ENCODE results near the gene CR1L. TPM values are rescaled to one million over a fixed set of nuclear protein-coding genes. Genes with fewer than 3 reads are reported as not detected.

The CR1L gene
- total and polyA plus RNA-seq, 2 of the 8 experiments (the other 6 are each of a cell fraction or from before 2014, with no cell fraction given), result 0.39 TPM; not detected in 1

- 87% methylated on average over 9 of the region's 9 CpGs; no CpG with 5 or more reads in 1 of the 2 experiments for WGBS, 2 experiments (ENCODE audit: extremely low coverage in 1 of 2, insufficient coverage in 1 of 2, insufficient read length in 1 of 2, insufficient replicate concordance in 2 of 2, low coverage in 1 of 2, low lambda C conversion rate in 2 of 2, missing lambda C conversion rate in 1 of 2)
- no peak for FAIRE-seq
Measured at GRCh38 chr1:207658904-207659485, 14.1 kb downstream of the CR1L start.

More at GRCh38 chr1:207658904-207659485, 14.1 kb downstream of the CR1L start:
- H3K14ac ChIP-seq (ENCODE audit: insufficient read length), result no peak overlapping the region
- H4K91ac ChIP-seq (replicated peaks; ENCODE audit: insufficient read length, low read length), result no peak overlapping the region
- no peak overlapping the region for H2BK12ac ChIP-seq (ENCODE audit: low read depth, low read length)
- no peaks in the 10 kb centered on the region for H3K4me1 ChIP-seq (replicated peaks in 1 of 4; ENCODE audit: control insufficient read depth in 3 of 4, insufficient read depth in 4 of 4, low read length in 3 of 4)
- H3K9me3 ChIP-seq (ENCODE audit: insufficient read depth in 2 of 2, low read depth in 1 of 2, low read length in 1 of 2), result peaks cover 3 to 18% of the 10 kb centered on the region in 2 experiments; a peak in 2 of 4 replicates
- H3K36me3 ChIP-seq (ENCODE audit: control insufficient read depth in 2 of 4, insufficient read depth in 4 of 4, low read length in 3 of 4), result peaks cover 0 to under 1% (median 0%) of the 10 kb centered on the region in 4 experiments; a peak in 1 of 8 replicates
- no peak overlapping the region for H3K4me2 ChIP-seq (ENCODE audit: insufficient read depth in 1 of 2, low read depth in 2 of 2, low read length in 2 of 2)
- ChIA-PET POLR2A (ENCODE audit: partially characterized antibody) (no interaction called here), CTCF (ENCODE audit: partially characterized antibody) (interaction anchor here (0.9 to 2.4 kb wide), 8 partner anchors 9 to 159 kb away, joined by 3 to 12 read pairs (median 4); no protein-coding TSS in a partner anchor)
- H3K23ac ChIP-seq (ENCODE audit: insufficient read length), result no peak overlapping the region
- H4K5ac ChIP-seq (ENCODE audit: insufficient read length, low read depth, low read length), result no peak overlapping the region
- no peak overlapping the region for H2BK15ac ChIP-seq (ENCODE audit: low read length)
- no peaks in the 10 kb centered on the region for H3K23me2 ChIP-seq (ENCODE audit: low read depth, low read length)
- H2BK120ac ChIP-seq (replicated peaks; ENCODE audit: low read depth, low read length), result no peak overlapping the region
- no peak for TF ChIP-seq EGR1 (IDR thresholded peaks at IDR 0.05; ENCODE audit: borderline replicate concordance, low read depth, low read length)
- TF ChIP-seq SUZ12 (IDR thresholded peaks at IDR 0.05; ENCODE audit: low read length), result no peak
- no peak for TF ChIP-seq MAFK (IDR thresholded peaks at IDR 0.05; ENCODE audit: low read depth, low read length)
- TF ChIP-seq ASH2L (IDR thresholded peaks at IDR 0.05; ENCODE audit: low read length), result no peak
- no peak for TF ChIP-seq FOSL1 (IDR thresholded peaks at IDR 0.05; ENCODE audit: insufficient read depth, low read depth, low read length)
- no peak for TF ChIP-seq EZH2 (IDR thresholded peaks at IDR 0.05; ENCODE audit: low read depth, low read length, severe bottlenecking)
- no peak for TF ChIP-seq POLR2A (IDR thresholded peaks at IDR 0.05; ENCODE audit: control extremely low read depth in 1 of 2, low read depth in 2 of 2, low read length in 2 of 2)
- no peak for TF ChIP-seq SAP30 (IDR thresholded peaks at IDR 0.05; ENCODE audit: insufficient read depth, insufficient replicate concordance, low read length)
- no peak for TF ChIP-seq HDAC6 (IDR thresholded peaks at IDR 0.05; ENCODE audit: low read depth, low read length)
- TF ChIP-seq CHD1 (IDR thresholded peaks at IDR 0.05; ENCODE audit: low read depth, low read length), result no peak
- TF ChIP-seq TBP (IDR thresholded peaks at IDR 0.05; ENCODE audit: low read depth, low read length), result no peak
- no peak for TF ChIP-seq TAF1 (IDR thresholded peaks at IDR 0.05; ENCODE audit: low read depth, low read length)
- H3K27ac ChIP-seq (ENCODE audit: low read depth, low read length), result no peak overlapping the region
- H3K56ac ChIP-seq (replicated peaks; ENCODE audit: insufficient read length, low read depth, low read length), result no peak overlapping the region
- no peak overlapping the region for H3K4me3 ChIP-seq (ENCODE audit: extremely low read depth in 1 of 4, insufficient read depth in 2 of 4, low read depth in 3 of 4, low read length in 4 of 4)
- no peak overlapping the region for H2AK5ac ChIP-seq (ENCODE audit: low read depth, low read length)
- no peaks in the 10 kb centered on the region for H4K20me1 ChIP-seq (replicated peaks in 1 of 2; ENCODE audit: control insufficient read depth in 1 of 2, insufficient read depth in 2 of 2, low read length in 2 of 2)
- no peaks in the 10 kb centered on the region for H3K79me2 ChIP-seq (ENCODE audit: control insufficient read depth in 1 of 2, insufficient read depth in 2 of 2, low read length in 2 of 2)
- no peak overlapping the region for H2AFZ ChIP-seq (ENCODE audit: low read length)
- H3K4ac ChIP-seq (replicated peaks; ENCODE audit: insufficient read length, low read depth, low read length), result no peak overlapping the region
- no peak overlapping the region for H2BK20ac ChIP-seq (ENCODE audit: low read length)
- no peak overlapping the region for H2BK5ac ChIP-seq (ENCODE audit: low read depth, low read length)
- no peaks in the 10 kb centered on the region for H3K79me1 ChIP-seq (ENCODE audit: low read depth, low read length)
- no peak overlapping the region for H4K8ac ChIP-seq (ENCODE audit: extremely low read depth, insufficient read depth, low read length)
- DNase-seq (ENCODE audit: low read depth in 1 of 2, low spot score in 2 of 2), result no peak
- H3K9ac ChIP-seq (replicated peaks in 1 of 4; ENCODE audit: extremely low read depth in 1 of 4, low read depth in 3 of 4, low read length in 3 of 4), result no peak overlapping the region
- H3K18ac ChIP-seq (ENCODE audit: extremely low read depth, low read length), result no peak overlapping the region
- no peaks in the 10 kb centered on the region for H3K27me3 ChIP-seq (replicated peaks in 1 of 4; ENCODE audit: control insufficient read depth in 3 of 4, extremely low read depth in 1 of 4, insufficient read depth in 3 of 4, low read length in 3 of 4)
